ENCODE measurements around the gene RBX1. TPM values are rescaled to one million over a fixed set of nuclear protein-coding genes. Genes with fewer than 3 reads are reported as not detected.

The RBX1 gene
- total RNA-seq, 1 donor from 2014 or later: 83.1 TPM

GRCh38 chr22:41021613-41022454 is 70.7 kb downstream of the RBX1 start:
- intact Hi-C loops (cut with micrococcal nuclease): loop anchor here (1.0 kb wide), 3 partner anchors 69 to 165 kb away; partner anchors contain the start of genes RBX1 and XPNPEP3

DNA sequence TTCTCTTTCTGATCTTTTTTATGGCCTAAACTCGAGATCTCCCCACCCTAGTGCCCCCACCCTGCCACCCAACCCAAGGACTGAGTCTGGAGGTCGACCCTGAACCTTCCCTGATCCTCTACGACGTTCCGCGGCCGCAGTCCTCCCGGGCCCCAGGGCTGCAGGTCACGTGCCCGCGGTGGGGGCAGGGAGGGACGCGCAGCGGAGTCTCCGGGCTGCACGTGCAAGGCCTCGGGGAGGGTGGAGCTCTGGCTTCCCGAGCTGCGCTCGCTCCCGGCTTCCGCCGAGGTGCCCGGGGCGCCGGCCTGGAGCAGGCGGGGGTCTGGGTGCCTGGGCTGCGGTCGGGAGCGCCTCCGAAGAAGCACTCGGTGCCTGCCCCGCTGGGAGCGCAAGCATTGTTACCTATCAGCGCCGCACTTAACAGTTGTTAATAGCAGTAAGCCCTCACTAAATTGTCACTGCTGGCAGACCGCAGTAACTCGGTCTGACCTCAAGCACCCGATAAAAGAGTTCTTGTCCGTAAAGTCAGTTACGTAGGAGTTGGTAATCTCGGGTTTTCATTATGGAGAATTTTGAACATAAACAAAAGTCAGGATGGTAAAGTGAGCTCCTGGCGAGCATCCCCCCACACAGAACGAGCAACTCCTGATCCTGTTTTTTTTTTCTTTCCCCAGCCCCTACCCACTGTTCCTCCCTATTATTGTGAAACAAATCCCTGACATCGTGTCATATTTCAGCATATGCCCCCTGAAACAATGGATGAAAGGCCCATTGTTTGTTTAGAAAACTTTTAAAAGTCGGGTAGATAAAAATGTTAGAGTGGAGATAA is 71.5 kb downstream of the RBX1 start:
- intact Hi-C loops (cut with micrococcal nuclease): loop anchor here (1.0 kb wide), 2 partner anchors 71 to 165 kb away; partner anchors contain the start of genes RBX1 and XPNPEP3

Other genes with a start within 250 kb of the RBX1 start
- gene SLC25A17, start 132.0 kb upstream of the RBX1 start, total RNA-seq: 20.3 and 23.7 TPM in 2 replicates
- gene ST13, start 94.7 kb upstream of the RBX1 start, total RNA-seq: 121 and 124 TPM in 2 replicates
- gene XPNPEP3, start 94.2 kb upstream of the RBX1 start, total RNA-seq: 13.8 and 14.6 TPM in 2 replicates
- not detected in 2 replicates for gene DNAJB7, start 89.3 kb upstream of the RBX1 start, total RNA-seq
- gene EP300, start 141.2 kb downstream of the RBX1 start, total RNA-seq: 91.1 and 94.8 TPM in 2 replicates